Mucosa of descending colon (tissue), 3 donors: ENCODE results near the gene MAGI1. TPM values are rescaled to one million over a fixed set of nuclear protein-coding genes. Genes with fewer than 3 reads are reported as not detected.

Source experiments
- ATAC-seq: fragments of 200-7000 bp; cut with Tn5 transposase; one replicate; pipeline ENCODE4 v1.9.1; 2020; ENCODE audit warnings: mild to moderate bottlenecking, moderate library complexity
- DNase-seq, 3 donors: peaks; one replicate each; pipeline ENCODE4 v3.0.0-alpha.2; 2020
- H3K36me3 ChIP-seq: fragments of 200-600 bp; one replicate; pipeline ENCODE4 v1.8.0; 2021; ENCODE audit warnings: low read depth, mild to moderate bottlenecking
- H3K4me1 ChIP-seq: fragments of 200-600 bp; one replicate; pipeline ENCODE4 v1.8.0; 2021; ENCODE audit warnings: low read depth, mild to moderate bottlenecking
- H3K4me3 ChIP-seq: fragments of 200-600 bp; one replicate; pipeline ENCODE4 v1.8.0; 2021; ENCODE audit warnings: mild to moderate bottlenecking
- H3K9me3 ChIP-seq: fragments of 200-600 bp; one replicate; pipeline ENCODE4 v1.8.0; 2021; ENCODE audit warnings: mild to moderate bottlenecking
- CTCF ChIP-seq: fragments of 200-600 bp; IDR thresholded peaks from one replicate; pipeline ENCODE4 v1.8.0; 2022; ENCODE audit warnings: antibody characterized with exemption, mild to moderate bottlenecking
- intact Hi-C, 2 donors: fragments of 100-400 bp; cut with DNase I in 1 of 2; cut with micrococcal nuclease in 1 of 2; formaldehyde crosslinking; loops; one replicate each; pipeline versions ENCODE4 v1.11.0 to v1.11.1; 2022; cut with DNase I, micrococcal nuclease
- total RNA-seq, 3 donors: library from RNA; stranded (reverse); fragmentation: NEBNext Ultra II Directional in 2 of 3; extraction: Animal tissue kit (Norgen Biotek cat#: 25700) in 2 of 3; gene quantifications; one replicate each; pipeline versions ENCODE4 v1.2.1 to v1.2.4, GENCODE V29; 2021 to 2023
- donor health status: DM: no; HTN: no; CAD: no; lungs with moderate emphysema.
- donor health status: DM: no; HTN: no; CAD: no.
- donor health status: DM: no; HTN: yes; CAD: no.

The MAGI1 gene
- total RNA-seq, 3 donors from 2014 or later, result 41.9 to 59.6 (median 45.6) TPM

- intact Hi-C loops, result no loop called here
- no peak for TF ChIP-seq CTCF
- peak overlapping the region; percentile 63 for H3K4me3 ChIP-seq
- ATAC-seq (peak; percentile 69), DNase-seq (peak in 1 of 3 donors; percentile 75)
- no peaks in the 10 kb centered on the region for H3K9me3 ChIP-seq
- peaks cover 11% of the 10 kb centered on the region for H3K4me1 ChIP-seq
- no peaks in the 10 kb centered on the region for H3K36me3 ChIP-seq
Measured at GRCh38 chr3:66038384-66038725, 363 bp downstream of the MAGI1 start.

- DNase-seq, result peak; percentile 31 to 66 (median 60)
- no peak for TF ChIP-seq CTCF
- intact Hi-C loops, result no loop called here
- peak; percentile 7 for ATAC-seq
- H3K36me3 ChIP-seq, result no peaks in the 10 kb centered on the region
- H3K4me3 ChIP-seq, result peak overlapping the region; percentile 63
- H3K9me3 ChIP-seq, result no peaks in the 10 kb centered on the region
- peaks cover 11% of the 10 kb centered on the region for H3K4me1 ChIP-seq
Measured at GRCh38 chr3:66037986-66038369, 740 bp downstream of the MAGI1 start.

GRCh38 chr3:66037330-66037985, 1.3 kb downstream of the MAGI1 start:
- peak overlapping the region; percentile 63 for H3K4me3 ChIP-seq
- DNase-seq (peak; percentile 58 to 62 (median 61)), ATAC-seq (peak; percentile 27)
- H3K9me3 ChIP-seq, result no peaks in the 10 kb centered on the region
- intact Hi-C loops, result no loop called here
- no peaks in the 10 kb centered on the region for H3K36me3 ChIP-seq
- no peak for TF ChIP-seq CTCF
- H3K4me1 ChIP-seq, result peaks cover 11% of the 10 kb centered on the region

GRCh38 chr3:66036586-66037148, 2.1 kb downstream of the MAGI1 start:
- no peak for DNase-seq
- intact Hi-C loops, result no loop called here
- Histone ChIP-seq H3K4me1 (peaks cover 11% of the 10 kb centered on the region), H3K36me3 (no peaks in the 10 kb centered on the region), H3K4me3 (no peak overlapping the region), H3K9me3 (no peaks in the 10 kb centered on the region)
- ATAC-seq, result no peak
- TF ChIP-seq CTCF, result no peak

DNA sequence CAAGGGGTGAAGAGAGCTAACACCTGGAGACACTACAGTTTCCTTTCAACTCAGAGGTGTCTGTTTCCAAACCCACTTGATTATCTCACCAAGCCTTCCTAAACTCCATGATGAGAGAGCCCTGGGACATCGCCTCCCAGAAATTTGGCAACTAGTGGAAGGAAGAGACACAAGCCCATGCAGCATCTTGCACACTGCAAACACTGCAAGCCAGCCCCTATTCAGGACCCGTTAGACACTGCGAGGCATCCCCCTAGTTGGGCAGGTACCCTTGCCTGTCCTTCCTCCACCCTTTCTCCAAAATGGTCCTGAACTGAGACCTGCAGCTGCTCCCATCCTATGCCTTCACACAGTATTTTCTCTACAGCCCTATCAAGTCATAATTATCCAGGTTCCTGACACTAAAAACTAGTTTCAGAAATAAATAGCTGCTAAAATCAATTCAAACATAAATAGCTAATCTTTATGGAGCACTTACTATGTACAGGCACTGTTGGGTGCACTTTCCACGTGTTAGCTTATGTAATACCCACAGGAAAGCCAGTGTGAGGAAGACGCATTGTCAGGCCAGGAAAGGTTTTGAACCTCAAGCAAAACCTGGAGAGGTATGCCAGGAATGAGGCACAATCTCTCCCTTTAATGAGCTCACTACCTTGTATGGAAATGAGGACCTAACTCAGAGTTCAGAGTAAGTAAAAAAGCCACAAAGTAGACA, 2.8 kb downstream of the MAGI1 start:
- no peaks in the 10 kb centered on the region for H3K9me3 ChIP-seq
- no peak for TF ChIP-seq CTCF
- no peak overlapping the region for H3K4me3 ChIP-seq
- ATAC-seq, result no peak
- no peak for DNase-seq
- no peaks in the 10 kb centered on the region for H3K36me3 ChIP-seq
- H3K4me1 ChIP-seq, result peaks cover 11% of the 10 kb centered on the region
- intact Hi-C loops, result no loop called here
